GM18498 (cell line): ENCODE measurements around the gene CA12.
"Not testable (repeated sequence)": the region's sequence is repeated elsewhere in the genome, so short reads cannot be mapped to it uniquely, and the experiment has no call there.

Experiments
- ATAC-seq: cut with Tn5 transposase; IDR thresholded peaks from one replicate; pipeline ENCODE4 v1.9.1; 2021; ENCODE audit warnings: mild to moderate bottlenecking, moderate library complexity; ENCODE audit not compliant: unreplicated experiment

The CA12 gene

GRCh38 chr15:63360170-63360569 is 21.5 kb downstream of the CA12 start:
- no peak for ATAC-seq

- no peak for ATAC-seq
These were observed 23.2 kb downstream of the CA12 start for GRCh38 chr15:63358241-63359029.

- no peak for ATAC-seq
These were observed 23.9 kb downstream of the CA12 start for GRCh38 chr15:63357731-63358130.

GRCh38 chr15:63357061-63357460 is 24.6 kb downstream of the CA12 start:
- no peak for ATAC-seq

GRCh38 chr15:63354821-63355650 is 26.6 kb downstream of the CA12 start:
- no peak for ATAC-seq

GRCh38 chr15:63353887-63354286 is 27.8 kb downstream of the CA12 start:
- ATAC-seq: no peak

- ATAC-seq: no peak
These were observed 28.4 kb downstream of the CA12 start for GRCh38 chr15:63353261-63353660.

GRCh38 chr15:63352808-63353207 is 28.8 kb downstream of the CA12 start:
- no peak for ATAC-seq

GRCh38 chr15:63351170-63351569 is 30.5 kb downstream of the CA12 start:
- no peak for ATAC-seq

GRCh38 chr15:63350178-63350621 is 31.4 kb downstream of the CA12 start:
- ATAC-seq: no peak

- no peak for ATAC-seq
These were observed 32.0 kb downstream of the CA12 start for GRCh38 chr15:63349621-63350020.

GRCh38 chr15:63349156-63349555 is 32.5 kb downstream of the CA12 start:
- no peak for ATAC-seq

- ATAC-seq: no peak
These were observed 33.3 kb downstream of the CA12 start for GRCh38 chr15:63348392-63348791.

- ATAC-seq: no peak
These were observed 34.4 kb downstream of the CA12 start for GRCh38 chr15:63347074-63347857.

- ATAC-seq: no peak
These were observed 36.3 kb downstream of the CA12 start for GRCh38 chr15:63345391-63345752.

GRCh38 chr15:63344731-63345390 is 36.8 kb downstream of the CA12 start:
- no peak for ATAC-seq

- not testable (repeated sequence) for ATAC-seq
These were observed 38.6 kb downstream of the CA12 start for GRCh38 chr15:63342996-63343562.

- no peak for ATAC-seq
These were observed 39.7 kb downstream of the CA12 start for GRCh38 chr15:63341898-63342297.

GRCh38 chr15:63340878-63341277 is 40.8 kb downstream of the CA12 start:
- no peak for ATAC-seq

- ATAC-seq: no peak
These were observed 41.3 kb downstream of the CA12 start for GRCh38 chr15:63340353-63340752.
